Mesothelial cell of epicardium (in vitro differentiated cells): ENCODE results near the gene ZNF511. TPM values are rescaled to one million over a fixed set of nuclear protein-coding genes. Genes with fewer than 3 reads are reported as not detected.
A peak's percentile ranks its signal among the peaks of the same experiment; 100 is the strongest.

ENCODE experiments used
- DNase-seq, 2 experiments: peaks; one replicate each; pipeline ENCODE4 v3.0.0; 2021; ENCODE audit warnings: low spot score in 2 of 2; ENCODE audit not compliant: unreplicated experiment in 2 of 2
- H3K27ac Mint-ChIP-seq: 2 replicates; pipeline ENCODE4 v1.8.0; 2021; ENCODE audit warnings: mixed read lengths
- H3K27me3 Mint-ChIP-seq: 2 replicates; pipeline ENCODE4 v1.8.0; 2021; ENCODE audit warnings: low read depth, mixed read lengths
- H3K36me3 Mint-ChIP-seq: 2 replicates; pipeline ENCODE4 v1.8.0; 2021; ENCODE audit warnings: mixed read lengths
- H3K4me1 Mint-ChIP-seq: 2 replicates; pipeline ENCODE4 v1.8.0; 2021; ENCODE audit warnings: mixed read lengths
- H3K4me3 Mint-ChIP-seq: 2 replicates; pipeline ENCODE4 v1.8.0; 2021; ENCODE audit warnings: mild to moderate bottlenecking, moderate library complexity, mixed read lengths
- H3K9me3 Mint-ChIP-seq: 2 replicates; pipeline ENCODE4 v1.8.0; 2021; ENCODE audit warnings: mixed read lengths
- total RNA-seq: library from RNA; stranded (reverse); gene quantifications from 3 replicates; pipeline ENCODE4 v1.2.1, GENCODE V29; 2021
- TF ChIP-seq, protein P1 (sequence below): fragments of 200-600 bp; sonication (generic); IDR thresholded peaks from one replicate; pipeline ENCODE4 v1.5.0; 2021; ENCODE audit warnings: antibody characterized with exemption; ENCODE audit not compliant: unreplicated experiment

ZNF511 gene
- 38.6 to 44.9 TPM (median 39.5 TPM) in 3 replicates for total RNA-seq

DNA sequence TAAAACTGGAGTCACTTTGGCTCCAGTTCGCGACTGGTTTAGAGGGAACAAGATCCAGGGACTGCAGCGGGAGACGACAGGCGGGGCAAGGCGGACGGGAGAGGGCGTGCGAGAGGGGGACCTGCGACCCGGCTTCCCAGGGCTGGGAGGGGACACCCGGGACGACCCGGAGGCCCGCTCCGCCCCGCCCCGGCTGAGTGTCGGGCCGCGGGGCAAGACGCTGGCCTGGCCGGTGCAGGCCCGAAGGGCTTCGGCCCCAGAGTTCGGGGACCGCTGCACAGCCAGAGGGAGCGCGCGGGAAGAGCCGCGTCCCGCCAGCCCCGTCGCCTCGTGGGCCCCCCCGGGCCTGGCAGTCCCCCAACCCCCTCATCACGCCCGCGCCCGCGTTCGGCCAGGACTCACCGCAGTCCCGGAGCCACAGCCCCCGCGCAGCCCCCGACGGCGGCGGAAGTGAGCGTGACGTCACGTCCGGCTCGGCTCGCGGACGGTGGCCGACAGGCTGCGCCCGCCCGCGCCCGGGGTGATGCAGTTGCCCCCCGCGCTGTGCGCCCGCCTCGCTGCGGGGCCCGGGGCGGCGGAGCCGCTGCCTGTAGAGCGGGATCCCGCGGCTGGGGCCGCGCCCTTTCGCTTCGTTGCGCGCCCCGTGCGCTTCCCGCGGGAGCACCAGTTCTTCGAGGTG lies at the start of gene ZNF511, which contains the start of gene TUBGCP2:
ZNF511 (plus strand) TSS at position 494 of the 679 bp plus-strand sequence; CDS start at position 524, 30 bp downstream.
TUBGCP2 (minus strand) TSS at position 452 of the 679 bp plus-strand sequence. CDS start 5,931 bp downstream, outside the sequence.
- H3K27me3 Mint-ChIP-seq, result no peaks in the 10 kb centered on the region
- peak within 1 kb of the TSS; percentile 95 for H3K4me3 Mint-ChIP-seq
- TF ChIP-seq, protein P1, sequence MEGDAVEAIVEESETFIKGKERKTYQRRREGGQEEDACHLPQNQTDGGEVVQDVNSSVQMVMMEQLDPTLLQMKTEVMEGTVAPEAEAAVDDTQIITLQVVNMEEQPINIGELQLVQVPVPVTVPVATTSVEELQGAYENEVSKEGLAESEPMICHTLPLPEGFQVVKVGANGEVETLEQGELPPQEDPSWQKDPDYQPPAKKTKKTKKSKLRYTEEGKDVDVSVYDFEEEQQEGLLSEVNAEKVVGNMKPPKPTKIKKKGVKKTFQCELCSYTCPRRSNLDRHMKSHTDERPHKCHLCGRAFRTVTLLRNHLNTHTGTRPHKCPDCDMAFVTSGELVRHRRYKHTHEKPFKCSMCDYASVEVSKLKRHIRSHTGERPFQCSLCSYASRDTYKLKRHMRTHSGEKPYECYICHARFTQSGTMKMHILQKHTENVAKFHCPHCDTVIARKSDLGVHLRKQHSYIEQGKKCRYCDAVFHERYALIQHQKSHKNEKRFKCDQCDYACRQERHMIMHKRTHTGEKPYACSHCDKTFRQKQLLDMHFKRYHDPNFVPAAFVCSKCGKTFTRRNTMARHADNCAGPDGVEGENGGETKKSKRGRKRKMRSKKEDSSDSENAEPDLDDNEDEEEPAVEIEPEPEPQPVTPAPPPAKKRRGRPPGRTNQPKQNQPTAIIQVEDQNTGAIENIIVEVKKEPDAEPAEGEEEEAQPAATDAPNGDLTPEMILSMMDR, result no peak
- peak within 1 kb of the TSS; percentile 99 for H3K27ac Mint-ChIP-seq
- peak; percentile 77 to 90 for DNase-seq
- H3K36me3 Mint-ChIP-seq, result peaks cover 5% of the 10 kb centered on the region
- H3K4me1 Mint-ChIP-seq, result peaks cover 12% of the 10 kb centered on the region
- no peaks in the 10 kb centered on the region for H3K9me3 Mint-ChIP-seq

- Mint-ChIP-seq H3K36me3 (no peaks in the 10 kb centered on the region), H3K4me3 (peak overlapping the region; percentile 68), H3K9me3 (no peaks in the 10 kb centered on the region), H3K27me3 (peaks cover 15% of the 10 kb centered on the region), H3K4me1 (peaks cover 14% of the 10 kb centered on the region), H3K27ac (no peak overlapping the region)
- DNase-seq, result no peak
- TF ChIP-seq, protein P1, result no peak
Measured at GRCh38 chr10:133259602-133259989, 49.1 kb upstream of the ZNF511 start.

DNA sequence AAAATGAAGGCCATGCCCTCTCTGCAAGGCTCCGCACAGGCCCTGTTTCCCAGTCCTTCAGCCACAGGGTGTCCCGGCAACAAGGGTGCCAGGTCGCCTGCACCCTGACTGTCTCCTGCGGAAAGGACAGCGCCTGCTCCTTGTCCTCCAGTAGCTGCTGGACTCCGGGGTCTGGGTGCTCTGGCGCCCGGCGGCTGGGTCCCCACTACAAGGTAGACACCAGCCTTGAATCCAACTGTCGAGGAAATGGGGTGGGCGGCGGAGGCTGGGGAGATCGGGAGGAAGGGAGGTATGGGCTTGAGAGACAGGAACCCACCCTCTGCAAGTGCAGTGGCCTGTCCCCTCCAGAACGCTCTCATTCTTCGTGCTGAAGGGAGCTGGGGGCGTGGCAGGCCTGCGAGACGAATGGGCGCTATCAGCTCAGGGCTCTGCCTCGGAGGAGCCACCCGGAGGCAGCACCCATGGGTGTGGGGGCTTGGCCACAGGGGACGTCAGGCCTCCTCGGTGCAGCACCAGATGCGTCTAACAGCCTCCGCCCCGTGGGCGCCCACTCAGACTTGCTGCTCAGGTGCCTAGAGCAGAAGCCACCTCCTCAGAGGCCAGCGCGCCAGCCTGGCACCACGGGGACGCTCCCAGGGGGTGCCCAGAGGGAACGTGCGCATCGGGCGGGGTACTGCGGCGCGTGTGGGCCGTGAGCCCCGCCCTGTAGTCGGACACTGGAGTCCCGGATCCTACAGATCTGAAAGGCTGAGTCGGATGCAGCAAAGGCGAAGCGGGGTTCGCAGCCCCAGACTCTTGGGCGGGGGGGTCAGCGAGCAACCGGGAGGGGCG lies 47.6 kb upstream of the ZNF511 start:
- H3K4me3 Mint-ChIP-seq, result peak overlapping the region; percentile 68
- H3K4me1 Mint-ChIP-seq, result peaks cover 11% of the 10 kb centered on the region
- H3K27ac Mint-ChIP-seq, result no peak overlapping the region
- DNase-seq, result no peak
- H3K9me3 Mint-ChIP-seq, result no peaks in the 10 kb centered on the region
- TF ChIP-seq, protein P1, result no peak
- peaks cover 19% of the 10 kb centered on the region for H3K27me3 Mint-ChIP-seq
- H3K36me3 Mint-ChIP-seq, result no peaks in the 10 kb centered on the region

- Mint-ChIP-seq H3K27ac (no peak overlapping the region), H3K36me3 (no peaks in the 10 kb centered on the region), H3K9me3 (no peaks in the 10 kb centered on the region), H3K27me3 (peaks cover 19% of the 10 kb centered on the region), H3K4me1 (peaks cover 11% of the 10 kb centered on the region), H3K4me3 (peak overlapping the region; percentile 70)
- peak; percentile 70 to 75 for DNase-seq
- TF ChIP-seq, protein P1, result no peak
Measured at GRCh38 chr10:133261726-133262325, 46.9 kb upstream of the ZNF511 start.

DNA sequence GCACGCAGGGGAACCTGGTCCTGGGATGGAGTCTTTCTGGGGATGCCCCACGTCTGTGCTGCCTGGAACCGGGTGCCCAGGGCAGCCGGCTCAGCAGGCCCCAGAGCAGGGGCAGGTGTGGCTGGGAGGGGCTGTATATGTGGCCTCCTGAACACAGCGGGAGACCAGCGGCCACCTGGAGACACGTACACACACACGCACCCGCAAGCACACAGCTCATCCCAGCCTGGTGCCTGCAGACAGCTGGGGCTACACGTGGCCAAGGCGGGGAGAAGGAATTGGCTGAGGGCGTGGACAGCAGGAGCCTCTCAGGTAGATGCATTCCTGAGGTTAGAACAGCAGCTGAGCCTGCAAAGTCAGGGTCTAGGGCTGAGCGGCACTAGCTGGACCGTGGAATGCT lies 46.0 kb upstream of the ZNF511 start:
- H3K27me3 Mint-ChIP-seq, result peaks cover 11% of the 10 kb centered on the region
- TF ChIP-seq, protein P1, result no peak
- H3K4me3 Mint-ChIP-seq, result peak overlapping the region; percentile 70

More for the DNA sequence above, 46.0 kb upstream of the ZNF511 start:
- no peak overlapping the region for H3K27ac Mint-ChIP-seq
- H3K4me1 Mint-ChIP-seq, result peaks cover 3% of the 10 kb centered on the region
- DNase-seq, result no peak
- no peaks in the 10 kb centered on the region for H3K36me3 Mint-ChIP-seq
- H3K9me3 Mint-ChIP-seq, result no peaks in the 10 kb centered on the region
